ENCODE measurements around the gene MS4A15. TPM values are rescaled to one million over a fixed set of nuclear protein-coding genes. Genes with fewer than 3 reads are reported as not detected.

The MS4A15 gene
- total and polyA plus RNA-seq, 9 donors = 0.15 to 1.1 (median 0.33) TPM; not detected in 6

GRCh38 chr11:60825118-60825517, 68.5 kb downstream of the MS4A15 start:
- no peak for DNase-seq
- H3K27ac ChIP-seq = no peak overlapping the region
- 64 to 93% (median 88%) methylated on average over 5 of the region's 5 CpGs for WGBS, 3 donors
- no peak overlapping the region for H3K4me3 ChIP-seq
- no peak for TF ChIP-seq EP300 (IDR thresholded peaks at IDR 0.05)
- no peak for TF ChIP-seq POLR2A (IDR thresholded peaks at IDR 0.05)
- no peak for TF ChIP-seq CTCF (IDR thresholded peaks at IDR 0.05)
- intact Hi-C loops (cut with DNase I) = loop anchor here in 1 of 4 donors (5.0 kb wide), 1 partner anchor 362 kb away; no protein-coding TSS in a partner anchor
- no peaks in the 10 kb centered on the region for H3K36me3 ChIP-seq
- H3K9me3 ChIP-seq = no peaks in the 10 kb centered on the region
- peaks cover 2% of the 10 kb centered on the region for H3K4me1 ChIP-seq (ENCODE audit: insufficient read depth)
- H3K27me3 ChIP-seq = no peaks in the 10 kb centered on the region

DNA sequence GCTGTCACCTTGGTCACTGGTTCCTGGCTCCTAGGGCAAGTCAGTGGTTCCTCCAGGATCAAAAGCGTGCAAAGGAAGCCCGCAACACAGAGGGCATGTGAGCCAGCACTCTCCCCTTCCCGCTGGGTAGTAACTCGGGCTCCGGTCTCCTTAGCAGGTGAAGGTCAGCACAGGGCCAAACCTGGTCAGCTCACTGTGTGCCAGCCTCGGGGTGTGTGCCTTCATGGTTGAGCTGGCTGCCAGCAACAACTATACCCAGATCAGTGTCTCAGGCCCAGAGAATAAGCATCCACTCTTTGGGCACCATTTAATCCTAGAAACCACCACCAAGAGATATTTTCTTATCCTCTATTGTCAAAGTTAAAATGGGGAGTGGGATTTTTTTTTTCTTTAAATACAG, 69.1 kb downstream of the MS4A15 start:
- intact Hi-C loops (cut with DNase I) = loop anchor here in 1 of 4 donors (5.0 kb wide), 1 partner anchor 362 kb away; no protein-coding TSS in a partner anchor
- H3K27me3 ChIP-seq = no peaks in the 10 kb centered on the region
- H3K9me3 ChIP-seq = no peaks in the 10 kb centered on the region
- no peak overlapping the region for H3K27ac ChIP-seq
- no peak for TF ChIP-seq EP300 (IDR thresholded peaks at IDR 0.05)
- no peak for TF ChIP-seq CTCF (IDR thresholded peaks at IDR 0.05)
- TF ChIP-seq POLR2A (IDR thresholded peaks at IDR 0.05) = no peak
- H3K4me1 ChIP-seq (ENCODE audit: insufficient read depth) = peaks cover 2% of the 10 kb centered on the region
- H3K4me3 ChIP-seq = no peak overlapping the region
- 71 to 84% (median 74%) methylated on average over 5 to 6 of the region's 6 CpGs for WGBS, 3 donors
- DNase-seq = no peak
- H3K36me3 ChIP-seq = no peaks in the 10 kb centered on the region

Other genes starting within 250 kb of the MS4A15 start
- gene MS4A13, start 241.5 kb upstream of the MS4A15 start, total RNA-seq = not detected
- gene MS4A13, start 241.5 kb upstream of the MS4A15 start, polyA plus RNA-seq = not detected
- gene MS4A8, start 57.3 kb upstream of the MS4A15 start, total RNA-seq = 10 to 100 TPM in 1 of 7 donors, 1 to 10 TPM in 4, under 1 TPM in 1, not detected in 1; 0.96 to 30.9 (median 2.5) TPM
- under 1 TPM in 1 of 2 donors, not detected in 1; 0.45 TPM for gene MS4A8, start 57.3 kb upstream of the MS4A15 start, polyA plus RNA-seq
- gene MS4A18, start 32.1 kb upstream of the MS4A15 start, total RNA-seq = not detected
- gene MS4A18, start 32.1 kb upstream of the MS4A15 start, polyA plus RNA-seq = not detected
- gene MS4A10, start 28.5 kb downstream of the MS4A15 start, total RNA-seq = under 1 TPM in 1 of 7 donors, not detected in 6; 0.36 TPM
- gene MS4A10, start 28.5 kb downstream of the MS4A15 start, polyA plus RNA-seq = not detected
- gene CCDC86, start 85.2 kb downstream of the MS4A15 start, total RNA-seq = 10 to 100 TPM in 6 of 7 donors, 1 to 10 TPM in 1; 7.0 to 32.9 (median 20.4) TPM
- gene CCDC86, start 85.2 kb downstream of the MS4A15 start, polyA plus RNA-seq = 10 to 100 TPM; 10.5 to 16.4 TPM
- under 1 TPM in 5 of 7 donors, not detected in 2; 0.10 to 0.46 (median 0.15) TPM for gene PTGDR2, start 99.1 kb downstream of the MS4A15 start, total RNA-seq
- gene PTGDR2, start 99.1 kb downstream of the MS4A15 start, polyA plus RNA-seq = under 1 TPM; 0.07 to 0.42 TPM
- gene ZP1, start 110.7 kb downstream of the MS4A15 start, total RNA-seq = not detected
- under 1 TPM in 1 of 2 donors, not detected in 1; 0.17 TPM for gene ZP1, start 110.7 kb downstream of the MS4A15 start, polyA plus RNA-seq
- gene PRPF19, start 149.7 kb downstream of the MS4A15 start, total RNA-seq = 100 to 1,000 TPM in 2 of 7 donors, 10 to 100 TPM in 5; 44.1 to 109 (median 97.2) TPM
- gene PRPF19, start 149.7 kb downstream of the MS4A15 start, polyA plus RNA-seq = 10 to 100 TPM; 66.2 to 73.4 TPM
- 100 to 1,000 TPM in 5 of 7 donors, 10 to 100 TPM in 2; 88.7 to 143 (median 109) TPM for gene TMEM109, start 157.3 kb downstream of the MS4A15 start, total RNA-seq
- gene TMEM109, start 157.3 kb downstream of the MS4A15 start, polyA plus RNA-seq = 100 to 1,000 TPM; 133 to 145 TPM
- gene TMEM132A, start 167.6 kb downstream of the MS4A15 start, total RNA-seq = 10 to 100 TPM; 16.5 to 34.1 (median 21.3) TPM
- gene TMEM132A, start 167.6 kb downstream of the MS4A15 start, polyA plus RNA-seq = 10 to 100 TPM in 1 of 2 donors, 1 to 10 TPM in 1; 2.9 to 21.3 TPM
- 10 to 100 TPM; 25.3 to 55.8 (median 43.9) TPM for gene SLC15A3, start 195.3 kb downstream of the MS4A15 start, total RNA-seq
- gene SLC15A3, start 195.3 kb downstream of the MS4A15 start, polyA plus RNA-seq = 10 to 100 TPM; 27.2 to 38.9 TPM
- 1 to 10 TPM in 3 of 7 donors, under 1 TPM in 4; 0.42 to 2.2 (median 0.69) TPM for gene CD6, start 214.8 kb downstream of the MS4A15 start, total RNA-seq
- 1 to 10 TPM in 1 of 2 donors, under 1 TPM in 1; 0.44 to 3.4 TPM for gene CD6, start 214.8 kb downstream of the MS4A15 start, polyA plus RNA-seq

Data from ovary (tissue), 9 donors.